SJCRH30 (cell line): ENCODE data around the gene MSRB2. TPM values are rescaled to one million over a fixed set of nuclear protein-coding genes. Genes with fewer than 3 reads are reported as not detected.
A peak's percentile ranks its signal among the peaks of the same experiment; 100 is the strongest.

ENCODE experiments used
- DNase-seq, 2 experiments: peaks; one replicate each; pipeline ENCODE4 v3.0.0-alpha.2; 2015 to 2020
- H3K27ac ChIP-seq: fragments of 250-450 bp; sonication (Bioruptor Pico); 2 replicates; pipeline ENCODE4 v1.5.1; 2020; ENCODE audit warnings: mild to moderate bottlenecking, moderate library complexity
- H3K27me3 ChIP-seq: fragments of 250-450 bp; sonication (Bioruptor Pico); 2 replicates; pipeline ENCODE4 v1.5.1; 2020; ENCODE audit warnings: mild to moderate bottlenecking, moderate library complexity
- H3K36me3 ChIP-seq: fragments of 250-450 bp; sonication (Bioruptor Pico); 2 replicates; pipeline ENCODE4 v1.5.1; 2020; ENCODE audit warnings: mild to moderate bottlenecking, moderate library complexity
- H3K4me1 ChIP-seq: fragments of 250-450 bp; sonication (Bioruptor Pico); 2 replicates; pipeline ENCODE4 v1.5.1; 2020; ENCODE audit warnings: mild to moderate bottlenecking, moderate library complexity
- H3K4me3 ChIP-seq: fragments of 250-450 bp; sonication (Bioruptor Pico); 2 replicates; pipeline ENCODE4 v1.5.1; 2020; ENCODE audit warnings: mild to moderate bottlenecking, moderate library complexity
- H3K9me3 ChIP-seq: fragments of 250-450 bp; sonication (Bioruptor Pico); replicated peaks from 2 replicates; pipeline ENCODE4 v1.5.1; 2020; ENCODE audit warnings: mild to moderate bottlenecking, moderate library complexity
- total RNA-seq: library from RNA; depleted of rRNA; stranded (reverse); fragments of >200 nt; shearing (Covaris generic); gene quantifications from 2 replicates; pipeline ENCODE4 v1.2.3, GENCODE V29; 2014

Gene MSRB2
- total RNA-seq, 1 experiment from 2014 or later, result 23.8 TPM

DNA sequence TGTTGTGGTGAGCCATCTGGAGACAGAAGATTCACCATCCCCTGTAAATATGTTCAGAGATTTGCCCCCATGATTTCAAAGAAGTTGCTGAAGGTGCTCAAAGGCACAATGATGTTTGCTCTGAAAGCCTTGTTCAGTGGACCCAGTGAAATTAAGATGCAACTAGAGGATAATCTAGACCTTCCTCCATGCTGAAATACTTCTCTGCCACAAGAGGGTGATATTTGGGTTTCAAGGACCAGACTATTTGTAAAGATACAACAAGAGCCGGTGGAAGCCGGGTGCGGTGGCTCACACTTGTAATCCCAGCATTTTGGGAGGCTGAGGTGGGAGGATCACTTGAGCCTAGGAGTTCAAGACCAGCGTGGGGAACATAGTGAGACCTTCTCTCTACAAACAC is 13.5 kb upstream of the MSRB2 start:
- peaks cover 25% of the 10 kb centered on the region for H3K4me1 ChIP-seq
- no peaks in the 10 kb centered on the region for H3K36me3 ChIP-seq
- DNase-seq, result peak in 1 of 2 experiments; percentile 59
- no peaks in the 10 kb centered on the region for H3K27me3 ChIP-seq
- H3K4me3 ChIP-seq, result no peak overlapping the region
- no peaks in the 10 kb centered on the region; the same call in 1 of the 2 replicates for H3K9me3 ChIP-seq
- H3K27ac ChIP-seq, result no peak overlapping the region

DNA sequence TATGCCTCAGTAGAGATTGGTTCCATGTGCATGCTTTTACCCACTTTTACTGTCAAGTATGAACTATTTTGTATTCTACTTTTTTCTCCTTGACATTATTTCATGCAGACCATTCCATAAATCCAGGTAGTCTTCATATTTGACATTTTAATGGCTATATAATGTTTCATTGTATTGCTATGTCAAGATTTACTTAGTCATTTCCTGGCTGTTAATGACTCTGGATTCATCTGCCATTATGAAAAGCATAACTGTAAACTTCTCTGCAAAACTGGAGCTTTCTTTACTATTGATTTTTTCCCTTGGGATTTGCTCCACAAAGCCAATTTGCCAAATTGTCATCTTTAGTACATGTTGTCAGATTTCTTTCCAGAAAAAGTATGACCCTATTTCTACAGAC is 6.8 kb upstream of the MSRB2 start:
- Histone ChIP-seq H3K27ac (no peak overlapping the region), H3K4me3 (no peak overlapping the region), H3K4me1 (no peaks in the 10 kb centered on the region), H3K27me3 (no peaks in the 10 kb centered on the region), H3K36me3 (no peaks in the 10 kb centered on the region), H3K9me3 (no peaks in the 10 kb centered on the region; the same call in 1 of the 2 replicates)
- no peak for DNase-seq

DNA sequence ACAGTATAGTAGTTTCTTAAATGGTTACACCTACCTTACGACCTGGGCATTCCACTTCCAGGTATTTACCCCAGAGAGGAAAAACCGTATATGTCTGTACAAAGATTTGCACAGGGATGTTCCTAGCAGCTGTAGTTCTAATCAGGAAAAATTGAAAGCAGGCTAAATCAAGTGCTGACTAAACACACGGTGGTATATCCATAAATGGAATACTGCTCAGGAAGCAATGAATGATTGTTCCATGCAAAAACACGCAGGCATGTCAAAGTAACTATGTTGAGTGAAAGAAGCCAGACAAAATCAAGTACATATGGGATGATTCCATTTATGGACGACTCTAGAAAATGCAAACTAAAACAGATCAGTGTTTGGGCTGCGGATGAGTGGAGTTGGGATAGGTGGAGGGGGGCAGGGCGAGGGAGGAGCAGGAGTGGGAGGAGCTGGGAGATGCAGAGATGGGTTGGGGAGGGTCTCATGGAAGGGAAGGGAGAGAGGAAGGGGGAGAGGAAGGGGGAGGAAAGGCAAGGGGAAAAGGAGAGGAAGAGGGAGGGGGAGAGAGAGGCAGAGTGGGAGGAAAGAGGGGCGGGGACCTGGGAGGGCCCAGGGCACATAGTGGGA is 484 bp upstream of the MSRB2 start:
- no peaks in the 10 kb centered on the region for H3K9me3 ChIP-seq
- H3K4me1 ChIP-seq, result peaks cover 5% of the 10 kb centered on the region; the same call in 1 of the 2 replicates
- no peaks in the 10 kb centered on the region for H3K36me3 ChIP-seq
- H3K27me3 ChIP-seq, result no peaks in the 10 kb centered on the region
- no peak overlapping the region for H3K27ac ChIP-seq
- no peak for DNase-seq
- peak overlapping the region; percentile 31 for H3K4me3 ChIP-seq

DNA sequence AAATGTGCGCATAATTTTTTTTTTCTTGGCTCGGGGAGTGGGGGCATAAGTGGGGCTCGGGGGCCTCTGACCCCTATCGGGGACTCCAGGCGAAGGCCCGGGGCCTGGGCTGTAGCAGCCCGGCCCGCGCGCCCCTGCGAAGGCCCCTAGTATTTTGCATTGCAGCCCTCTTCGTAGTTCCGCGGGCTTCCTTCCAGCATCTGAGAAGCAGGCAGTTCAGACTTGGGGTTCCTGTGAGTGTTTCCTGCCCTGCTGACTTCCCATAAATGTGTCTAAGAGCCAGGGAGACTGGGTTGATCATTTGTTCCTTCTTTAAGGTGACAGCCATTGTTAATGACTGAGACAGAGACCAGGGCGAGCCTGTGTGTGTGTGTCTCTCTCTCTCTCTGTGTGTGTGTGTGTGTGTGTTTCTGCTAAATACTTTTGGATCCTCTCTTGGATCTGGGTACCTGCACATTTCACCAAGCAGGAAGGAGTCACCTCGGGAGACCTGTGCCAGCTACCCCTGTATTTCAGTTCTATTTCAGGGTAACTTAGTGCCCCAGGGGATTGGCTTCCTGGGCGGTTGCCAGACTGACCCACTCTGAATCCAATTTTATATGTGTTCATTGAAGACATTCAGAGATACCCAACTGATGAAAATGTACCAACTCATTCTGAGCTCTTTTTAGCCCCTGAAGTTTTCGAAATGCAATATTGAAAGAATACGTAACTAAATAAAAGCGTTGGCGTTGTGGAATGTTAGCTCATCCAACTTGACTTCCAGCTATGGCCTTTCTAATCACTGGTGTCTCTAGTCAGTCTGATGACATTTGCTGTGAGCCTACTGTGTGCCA is 805 bp downstream of the MSRB2 start:
- DNase-seq, result peak; percentile 46 to 59
- H3K9me3 ChIP-seq, result peaks cover 3% of the 10 kb centered on the region; the same call in 1 of the 2 replicates
- peak overlapping the region; percentile 69 for H3K27ac ChIP-seq
- peak overlapping the region; percentile 99 for H3K4me3 ChIP-seq
- no peaks in the 10 kb centered on the region for H3K27me3 ChIP-seq
- H3K4me1 ChIP-seq, result peaks cover 5% of the 10 kb centered on the region; the same call in 1 of the 2 replicates
- H3K36me3 ChIP-seq, result no peaks in the 10 kb centered on the region

DNA sequence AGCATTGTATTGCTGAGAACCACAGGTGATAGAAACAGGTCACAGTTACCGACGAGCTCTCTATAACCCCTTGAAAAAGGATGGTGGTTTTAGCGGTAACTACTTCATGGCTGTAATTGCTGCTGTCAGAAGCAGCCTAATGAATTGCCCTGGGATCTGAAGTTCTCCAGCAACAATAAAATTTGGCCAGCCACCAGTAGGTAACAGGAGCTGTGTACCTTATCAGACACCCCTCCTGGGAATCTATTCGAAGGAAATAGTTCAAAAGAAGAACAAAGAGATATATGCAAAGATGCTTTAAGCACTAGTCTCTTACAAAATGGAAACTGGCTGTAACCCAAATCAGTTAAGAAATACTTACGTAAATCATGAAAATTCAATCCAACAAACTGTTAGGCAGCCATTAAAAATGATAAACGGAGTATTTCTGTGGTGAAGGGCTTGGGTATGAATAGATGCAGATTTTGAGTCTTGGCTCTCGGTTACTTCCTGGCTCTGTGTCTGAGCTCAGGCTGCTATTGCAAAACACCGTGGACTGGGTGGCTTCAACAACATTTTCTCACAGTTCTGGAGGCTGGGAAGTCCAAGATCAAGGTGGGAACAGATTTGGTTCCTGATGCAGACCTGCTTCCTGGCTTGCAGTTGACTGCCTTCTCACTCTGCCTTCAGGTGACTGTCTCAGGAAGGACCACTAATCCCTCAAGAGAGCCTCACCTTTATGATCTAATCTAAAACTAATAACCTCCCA is 1.6 kb downstream of the MSRB2 start:
- H3K4me1 ChIP-seq, result peaks cover 5% of the 10 kb centered on the region; the same call in 1 of the 2 replicates
- no peaks in the 10 kb centered on the region for H3K36me3 ChIP-seq
- H3K27me3 ChIP-seq, result no peaks in the 10 kb centered on the region
- peak overlapping the region; percentile 99 for H3K4me3 ChIP-seq
- peaks cover 5% of the 10 kb centered on the region; the same call in 1 of the 2 replicates for H3K9me3 ChIP-seq
- no peak overlapping the region for H3K27ac ChIP-seq
- DNase-seq, result no peak

DNA sequence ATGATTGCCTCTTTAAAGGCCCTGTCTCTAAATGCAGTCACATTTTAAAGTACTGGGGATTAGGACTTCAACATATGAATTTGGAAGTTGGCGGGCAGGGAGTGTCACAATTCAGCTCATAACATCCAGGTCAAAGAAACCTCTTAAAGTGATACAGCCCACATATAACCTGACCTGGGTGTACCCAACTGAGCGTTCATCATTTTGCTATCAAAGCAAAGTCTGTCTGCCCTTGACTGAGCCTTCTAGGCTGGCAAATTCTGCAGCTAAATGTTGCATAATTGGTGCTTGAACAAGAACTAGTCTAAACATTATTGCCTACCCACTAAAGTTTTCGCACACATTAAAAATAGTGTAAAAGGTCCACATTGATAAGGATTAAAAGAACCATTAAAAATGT is 3.7 kb downstream of the MSRB2 start:
- Histone ChIP-seq H3K4me3 (no peak overlapping the region), H3K36me3 (no peaks in the 10 kb centered on the region), H3K27ac (no peak overlapping the region), H3K4me1 (peaks cover 5% of the 10 kb centered on the region; the same call in 1 of the 2 replicates), H3K27me3 (no peaks in the 10 kb centered on the region), H3K9me3 (peaks cover 5% of the 10 kb centered on the region; the same call in 1 of the 2 replicates)
- DNase-seq, result no peak

DNA sequence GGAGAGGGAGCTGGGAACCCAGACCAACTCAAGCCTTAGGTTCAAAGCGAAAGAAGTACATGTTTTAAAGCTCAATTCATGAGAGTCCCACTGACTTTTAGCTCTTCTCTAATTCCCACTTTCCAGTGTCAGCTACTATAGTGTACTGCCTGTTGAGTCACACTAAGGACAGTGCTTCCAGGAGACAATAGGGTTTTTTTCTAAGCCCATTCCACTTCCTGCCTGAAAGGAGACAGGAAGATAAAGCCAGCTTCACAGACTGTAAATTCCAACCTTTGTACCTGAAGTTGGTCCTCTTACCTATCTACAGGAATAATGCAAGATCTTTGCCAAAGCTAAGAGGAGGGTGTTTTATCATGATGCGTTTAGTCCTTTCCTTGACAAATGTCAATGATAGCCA is 4.4 kb downstream of the MSRB2 start:
- Histone ChIP-seq H3K4me1 (peaks cover 5% of the 10 kb centered on the region; the same call in 1 of the 2 replicates), H3K27ac (no peak overlapping the region), H3K4me3 (no peak overlapping the region), H3K27me3 (no peaks in the 10 kb centered on the region), H3K9me3 (peaks cover 5% of the 10 kb centered on the region; the same call in 1 of the 2 replicates), H3K36me3 (peaks cover under 1% of the 10 kb centered on the region; the same call in 1 of the 2 replicates)
- DNase-seq, result peak in 1 of 2 experiments; percentile 29

DNA sequence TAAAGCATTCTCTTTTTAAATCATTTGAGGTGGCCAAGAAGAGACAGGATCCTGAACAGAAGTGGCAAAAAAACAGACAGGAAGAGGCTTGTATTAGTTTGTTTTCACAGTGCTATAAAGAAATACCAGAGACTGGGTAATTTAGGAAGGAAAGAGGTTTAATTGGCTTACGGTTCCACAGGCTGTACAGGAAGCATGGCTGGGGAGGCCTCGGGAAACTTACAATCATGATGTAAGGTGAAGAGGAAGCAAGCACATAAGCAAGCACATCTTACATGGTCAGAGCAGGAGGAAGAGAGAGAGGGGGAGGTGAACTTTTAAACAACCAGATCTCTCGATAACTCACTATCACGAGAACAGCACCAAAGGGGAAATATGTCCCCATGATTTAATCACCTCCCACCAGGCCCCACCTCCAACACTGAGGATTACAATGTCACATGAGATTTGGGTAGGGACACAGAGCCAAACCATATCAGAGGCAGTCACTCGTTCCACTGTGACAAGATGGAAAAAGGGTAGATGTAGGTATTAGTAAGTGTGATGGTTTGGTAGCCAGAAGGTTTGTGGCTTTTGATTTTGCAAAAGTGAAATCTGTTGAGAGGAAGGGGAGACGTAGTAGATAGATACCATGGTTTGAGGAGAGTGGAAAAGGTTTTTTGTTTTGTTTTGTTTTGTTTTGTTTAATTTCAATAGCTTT is 5.1 kb downstream of the MSRB2 start:
- H3K27ac ChIP-seq, result no peak overlapping the region
- H3K9me3 ChIP-seq, result peaks cover 5% of the 10 kb centered on the region; the same call in 1 of the 2 replicates
- H3K27me3 ChIP-seq, result no peaks in the 10 kb centered on the region
- H3K4me3 ChIP-seq, result no peak overlapping the region
- H3K36me3 ChIP-seq, result peaks cover 6% of the 10 kb centered on the region
- H3K4me1 ChIP-seq, result peaks cover 5% of the 10 kb centered on the region; the same call in 1 of the 2 replicates
- DNase-seq, result no peak

DNA sequence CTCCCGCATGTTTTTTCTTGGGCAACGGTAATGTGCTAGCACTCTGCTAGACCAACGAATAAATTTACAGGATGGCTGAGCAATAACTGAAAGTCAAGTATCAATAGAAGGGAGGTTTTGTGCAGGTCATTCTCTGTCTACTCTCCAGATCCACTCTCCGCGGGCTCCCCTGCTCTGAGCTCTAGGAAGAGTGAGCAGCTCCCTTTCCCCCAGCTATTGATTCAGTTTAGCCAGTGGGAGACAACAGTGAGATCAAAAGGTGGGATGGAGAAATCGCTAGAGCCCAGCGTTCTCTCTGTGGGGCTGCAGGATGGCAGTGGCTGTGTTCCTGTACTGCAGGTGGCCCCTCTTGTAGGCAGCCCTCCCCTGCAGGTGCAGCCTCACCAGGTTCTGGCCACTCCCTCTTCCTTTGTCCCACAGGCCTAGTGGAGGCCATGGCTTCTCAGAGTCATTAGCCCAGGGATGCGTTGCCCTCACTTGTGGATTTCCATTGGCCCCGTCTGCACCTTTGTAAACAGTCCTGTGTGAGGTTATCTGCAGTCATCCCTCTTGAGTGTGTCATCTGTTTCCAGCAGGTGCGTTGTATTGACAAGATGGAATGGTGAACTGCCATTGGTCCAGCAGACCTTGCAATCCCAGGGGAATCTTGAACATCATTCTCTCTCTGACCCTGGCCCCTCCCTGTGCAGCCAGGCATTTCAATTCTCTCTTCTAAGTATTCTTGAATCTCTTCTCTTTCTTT is 11.1 kb downstream of the MSRB2 start:
- Histone ChIP-seq H3K27me3 (no peaks in the 10 kb centered on the region), H3K27ac (no peak overlapping the region), H3K4me1 (no peaks in the 10 kb centered on the region), H3K4me3 (no peak overlapping the region), H3K9me3 (no peaks in the 10 kb centered on the region), H3K36me3 (peaks cover 31% of the 10 kb centered on the region)
- no peak for DNase-seq

DNA sequence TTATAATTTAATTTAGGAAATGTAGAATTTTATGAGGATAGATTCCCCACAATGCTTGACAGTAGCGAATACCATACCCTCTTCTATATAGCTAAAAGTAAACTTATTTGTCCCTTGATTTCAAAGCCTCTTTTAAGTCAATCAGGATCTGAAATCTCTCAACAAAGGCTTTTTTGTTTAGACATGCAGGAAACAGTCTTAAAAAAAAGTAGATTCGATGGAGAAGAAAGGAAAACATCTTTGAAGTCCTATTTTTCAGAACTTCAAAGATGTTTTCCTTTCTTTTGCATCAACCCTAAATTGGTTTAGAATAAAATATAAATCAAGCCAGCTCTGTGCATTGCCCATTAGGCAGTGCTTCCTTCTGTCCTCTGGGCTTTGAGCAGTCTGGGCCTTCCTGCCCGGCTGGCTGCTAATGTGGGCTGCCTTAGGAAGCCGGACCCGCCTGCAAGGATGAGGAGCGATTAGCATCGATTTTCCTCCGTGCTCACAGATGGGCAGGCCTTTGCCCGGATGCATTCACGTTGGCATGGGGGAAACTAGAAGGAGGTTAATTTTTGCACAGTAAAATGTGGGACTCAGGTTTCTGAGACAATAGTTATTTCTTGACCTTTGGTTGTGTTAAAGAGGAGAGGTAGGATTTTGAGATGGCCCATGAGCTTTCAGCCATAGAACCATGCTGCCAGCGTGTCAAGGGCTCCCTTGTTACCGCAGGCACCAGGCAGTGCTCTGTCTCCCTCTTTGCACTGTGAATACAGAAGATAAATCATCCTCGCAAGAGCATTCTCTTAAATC is 15.5 kb downstream of the MSRB2 start:
- Histone ChIP-seq H3K9me3 (no peaks in the 10 kb centered on the region), H3K4me3 (no peak overlapping the region), H3K4me1 (no peaks in the 10 kb centered on the region), H3K36me3 (peaks cover 36% of the 10 kb centered on the region), H3K27me3 (no peaks in the 10 kb centered on the region), H3K27ac (no peak overlapping the region)
- DNase-seq, result no peak

DNA sequence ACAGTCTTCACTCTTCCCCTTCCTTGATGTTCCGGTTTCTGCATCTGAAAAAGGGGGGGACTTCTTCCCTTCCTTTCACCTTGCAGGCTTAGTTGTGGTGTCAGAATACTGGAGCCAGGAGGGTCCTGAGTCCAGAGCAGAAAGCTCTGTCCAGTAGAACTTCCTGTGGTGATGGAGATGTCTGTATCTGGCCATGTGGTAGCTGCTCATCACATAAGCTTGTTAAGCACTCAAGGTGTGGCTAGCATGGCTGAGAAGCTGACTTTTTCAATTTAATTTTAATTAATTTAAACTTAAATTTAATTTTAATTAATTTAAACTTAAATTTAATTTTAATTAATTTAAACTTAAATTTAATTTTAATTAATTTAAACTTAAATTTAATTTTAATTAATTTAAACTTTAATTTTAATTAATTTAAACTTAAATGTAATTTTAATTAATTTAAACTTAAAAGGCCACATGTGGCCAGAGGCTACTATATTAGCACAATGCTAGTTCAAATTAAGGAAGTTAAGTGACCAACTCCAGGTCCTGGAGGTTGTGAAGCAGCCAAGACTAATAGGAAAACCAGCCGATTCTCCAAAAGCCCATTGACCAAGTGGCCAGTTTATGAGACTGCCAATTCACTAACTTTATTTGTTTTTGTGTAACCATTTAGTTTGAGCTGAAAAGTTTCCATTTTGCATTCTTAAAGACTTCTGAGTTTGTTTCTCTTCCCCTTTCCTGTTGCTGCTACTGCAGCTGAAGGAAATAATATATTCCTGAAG is 16.3 kb downstream of the MSRB2 start:
- H3K4me3 ChIP-seq, result no peak overlapping the region

DNA sequence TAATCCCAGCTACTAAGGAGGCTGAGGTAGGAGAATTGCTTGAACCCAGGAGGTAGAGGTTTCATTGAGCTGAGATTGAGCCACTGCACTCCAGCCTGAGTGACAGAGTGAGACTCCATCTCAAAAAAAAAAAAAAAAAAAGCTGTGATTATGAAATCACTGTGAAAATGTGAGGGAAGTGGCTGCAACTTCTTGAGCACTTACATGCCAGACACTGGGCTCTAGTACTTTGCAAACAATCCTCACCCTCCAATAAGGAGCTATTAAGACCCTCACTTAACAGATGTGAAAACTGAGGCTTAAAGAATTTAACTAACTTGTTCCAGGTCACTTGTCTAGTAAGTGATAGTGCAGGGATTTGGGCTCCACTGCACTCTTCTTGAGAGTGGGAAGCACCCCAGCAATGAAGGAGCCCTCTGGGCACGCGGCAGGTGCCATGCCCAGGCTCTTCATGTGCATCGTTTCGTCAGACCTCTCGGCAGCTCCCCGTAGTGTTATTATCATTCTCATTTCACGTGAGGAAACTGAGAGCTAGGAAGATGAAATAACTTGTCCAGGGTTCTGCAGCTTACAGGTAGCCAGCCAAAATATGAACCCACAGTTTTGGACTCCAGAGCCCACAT is 19.0 kb downstream of the MSRB2 start:
- DNase-seq, result no peak
- Histone ChIP-seq H3K9me3 (no peaks in the 10 kb centered on the region), H3K4me1 (no peaks in the 10 kb centered on the region), H3K27ac (no peak overlapping the region), H3K36me3 (peaks cover 30% of the 10 kb centered on the region), H3K4me3 (no peak overlapping the region), H3K27me3 (no peaks in the 10 kb centered on the region)

More for the DNA sequence above, 16.3 kb downstream of the MSRB2 start:
- Histone ChIP-seq H3K36me3 (peaks cover 36% of the 10 kb centered on the region), H3K27me3 (no peaks in the 10 kb centered on the region), H3K4me1 (no peaks in the 10 kb centered on the region), H3K9me3 (no peaks in the 10 kb centered on the region), H3K27ac (no peak overlapping the region)
- no peak for DNase-seq
